ENCODE data around the gene ELAVL3. TPM values are rescaled to one million over a fixed set of nuclear protein-coding genes. Genes with fewer than 3 reads are reported as not detected.

The ELAVL3 gene
- polyA plus RNA-seq, 1 donor from 2014 or later = 38.7 TPM

GRCh38 chr19:11464333-11465265, 16.2 kb downstream of the ELAVL3 start:
- H2AFZ ChIP-seq (ENCODE audit: low read depth, low read length) = no peak overlapping the region
- H3K27me3 ChIP-seq (ENCODE audit: insufficient read depth, low read depth, low read length) = no peaks in the 10 kb centered on the region
- H3K36me3 ChIP-seq (ENCODE audit: insufficient read depth, low read length) = no peaks in the 10 kb centered on the region
- no peak overlapping the region for H3K4me3 ChIP-seq (ENCODE audit: low read length)
- H3K9me3 ChIP-seq (ENCODE audit: low read length) = no peaks in the 10 kb centered on the region
- H3K9me2 ChIP-seq (ENCODE audit: insufficient read depth, low read length) = no peaks in the 10 kb centered on the region
- H3K9ac ChIP-seq (ENCODE audit: low read length) = no peak overlapping the region
- no peak overlapping the region for H3K27ac ChIP-seq (ENCODE audit: low read length)
- H3K4me2 ChIP-seq (ENCODE audit: low read length) = no peak overlapping the region
- H4K20me1 ChIP-seq (ENCODE audit: insufficient read depth) = no peaks in the 10 kb centered on the region
- peaks cover 10% of the 10 kb centered on the region for H3K79me2 ChIP-seq (replicated peaks; ENCODE audit: insufficient read depth, low read length)
- TF ChIP-seq RAD21 (conservative IDR thresholded peaks at IDR 0.05) (no peak), SMC3 (conservative IDR thresholded peaks at IDR 0.05; ENCODE audit: poor library complexity) (no peak), EZH2 (IDR thresholded peaks at IDR 0.05; ENCODE audit: borderline replicate concordance, insufficient read depth, low read length, poor library complexity, severe bottlenecking) (no peak), MXI1 (conservative IDR thresholded peaks at IDR 0.05; ENCODE audit: poor library complexity, severe bottlenecking) (no peak), REST (IDR thresholded peaks at IDR 0.05; ENCODE audit: borderline replicate concordance) (no peak), CTCF (IDR thresholded peaks at IDR 0.05; ENCODE audit: poor library complexity, severe bottlenecking) (no peak), EP300 (conservative IDR thresholded peaks at IDR 0.05; ENCODE audit: poor library complexity, severe bottlenecking) (no peak), TAF1 (IDR thresholded peaks at IDR 0.05; ENCODE audit: low read depth) (no peak), POLR2AphosphoS5 (IDR thresholded peaks at IDR 0.05) (no peak)
- no peaks in the 10 kb centered on the region for H3F3A ChIP-seq (ENCODE audit: insufficient read depth, low read length, poor library complexity, severe bottlenecking)

- TF ChIP-seq RAD21 (conservative IDR thresholded peaks at IDR 0.05) (no peak), POLR2AphosphoS5 (IDR thresholded peaks at IDR 0.05) (no peak), REST (IDR thresholded peaks at IDR 0.05; ENCODE audit: borderline replicate concordance) (no peak), TAF1 (IDR thresholded peaks at IDR 0.05; ENCODE audit: low read depth) (no peak), SMC3 (conservative IDR thresholded peaks at IDR 0.05; ENCODE audit: poor library complexity) (no peak), MXI1 (conservative IDR thresholded peaks at IDR 0.05; ENCODE audit: poor library complexity, severe bottlenecking) (no peak), EZH2 (IDR thresholded peaks at IDR 0.05; ENCODE audit: borderline replicate concordance, insufficient read depth, low read length, poor library complexity, severe bottlenecking) (no peak), EP300 (conservative IDR thresholded peaks at IDR 0.05; ENCODE audit: poor library complexity, severe bottlenecking) (no peak), CTCF (IDR thresholded peaks at IDR 0.05; ENCODE audit: poor library complexity, severe bottlenecking) (no peak)
- Histone ChIP-seq H3K79me2 (replicated peaks; ENCODE audit: insufficient read depth, low read length) (peaks cover 5% of the 10 kb centered on the region), H3K9me2 (ENCODE audit: insufficient read depth, low read length) (no peaks in the 10 kb centered on the region), H3F3A (ENCODE audit: insufficient read depth, low read length, poor library complexity, severe bottlenecking) (no peaks in the 10 kb centered on the region), H3K27me3 (ENCODE audit: insufficient read depth, low read depth, low read length) (no peaks in the 10 kb centered on the region), H3K4me3 (ENCODE audit: low read length) (no peak overlapping the region), H2AFZ (ENCODE audit: low read depth, low read length) (no peak overlapping the region), H3K9ac (ENCODE audit: low read length) (no peak overlapping the region), H3K4me2 (ENCODE audit: low read length) (no peak overlapping the region), H3K36me3 (ENCODE audit: insufficient read depth, low read length) (no peaks in the 10 kb centered on the region), H3K9me3 (ENCODE audit: low read length) (no peaks in the 10 kb centered on the region), H3K27ac (ENCODE audit: low read length) (no peak overlapping the region), H4K20me1 (ENCODE audit: insufficient read depth) (no peaks in the 10 kb centered on the region)
Measured at GRCh38 chr19:11463391-11463790, 17.5 kb downstream of the ELAVL3 start.
